Measurements from ENCODE around the gene LRFN5. TPM values are rescaled to one million over a fixed set of nuclear protein-coding genes. Genes with fewer than 3 reads are reported as not detected.

The LRFN5 gene
- total and polyA plus RNA-seq, 2 of the 8 experiments (the other 6 are each of a cell fraction or from before 2014, with no cell fraction given) = 0.85 to 4.7 TPM

GRCh38 chr14:41824441-41824840, 217.8 kb downstream of the LRFN5 start:
- no peak overlapping the region for H3K9ac ChIP-seq (replicated peaks in 1 of 4; ENCODE audit: extremely low read depth in 1 of 4, low read depth in 3 of 4, low read length in 3 of 4)
- H3K27me3 ChIP-seq (replicated peaks in 1 of 4; ENCODE audit: control insufficient read depth in 3 of 4, extremely low read depth in 1 of 4, insufficient read depth in 3 of 4, low read length in 3 of 4) = no peaks in the 10 kb centered on the region
- no peak overlapping the region for H3K4me2 ChIP-seq (ENCODE audit: insufficient read depth in 1 of 2, low read depth in 2 of 2, low read length in 2 of 2)
- no peak overlapping the region for H2BK120ac ChIP-seq (replicated peaks; ENCODE audit: low read depth, low read length)
- no peak overlapping the region for H2BK20ac ChIP-seq (ENCODE audit: low read length)
- no peaks in the 10 kb centered on the region for H4K20me1 ChIP-seq (replicated peaks in 1 of 2; ENCODE audit: control insufficient read depth in 1 of 2, insufficient read depth in 2 of 2, low read length in 2 of 2)
- H4K8ac ChIP-seq (ENCODE audit: extremely low read depth, insufficient read depth, low read length) = no peak overlapping the region; the same call in 1 of the 2 replicates
- H3K79me2 ChIP-seq (ENCODE audit: control insufficient read depth in 1 of 2, insufficient read depth in 2 of 2, low read length in 2 of 2) = no peaks in the 10 kb centered on the region
- FAIRE-seq (no peak), DNase-seq (ENCODE audit: low read depth in 1 of 2, low spot score in 2 of 2) (no peak)
- no peaks in the 10 kb centered on the region for H3K36me3 ChIP-seq (ENCODE audit: control insufficient read depth in 2 of 4, insufficient read depth in 4 of 4, low read length in 3 of 4)
- H2AFZ ChIP-seq (ENCODE audit: low read length) = peak overlapping the region; percentile 83; the same call in 1 of the 2 replicates
- no peaks in the 10 kb centered on the region for H3K23me2 ChIP-seq (ENCODE audit: low read depth, low read length)
- no peak overlapping the region for H4K91ac ChIP-seq (replicated peaks; ENCODE audit: insufficient read length, low read length)
- TF ChIP-seq YY1 (IDR thresholded peaks at IDR 0.05; ENCODE audit: low read depth, low read length) (no peak), RNF2 (IDR thresholded peaks at IDR 0.05; ENCODE audit: borderline replicate concordance, low read depth, low read length, missing control alignments, poor library complexity, severe bottlenecking) (no peak), RAD21 (IDR thresholded peaks at IDR 0.05 in 1 of 2, conservative IDR thresholded peaks at IDR 0.05 in 1 of 2; ENCODE audit: low read depth in 2 of 2, low read length in 2 of 2) (peak; percentile 10 to 27; a peak in 3 of 4 replicates), FOSL1 (IDR thresholded peaks at IDR 0.05; ENCODE audit: insufficient read depth, low read depth, low read length) (no peak), SAP30 (IDR thresholded peaks at IDR 0.05; ENCODE audit: insufficient read depth, insufficient replicate concordance, low read length) (no peak), CTCF (IDR thresholded peaks at IDR 0.05; ENCODE audit: control extremely low read depth in 1 of 3, insufficient read depth in 1 of 3, low read depth in 1 of 3, low read length in 3 of 3) (peak in 1 of 3 experiments; percentile 46; a peak in 2 of 4 replicates), RBBP5 (IDR thresholded peaks at IDR 0.05; ENCODE audit: borderline replicate concordance, low read depth, low read length) (no peak)
- no peaks in the 10 kb centered on the region for H3K4me1 ChIP-seq (replicated peaks in 1 of 4; ENCODE audit: control insufficient read depth in 3 of 4, insufficient read depth in 4 of 4, low read length in 3 of 4)
- no peak overlapping the region for H3K27ac ChIP-seq (ENCODE audit: low read depth, low read length)
- H3K4me3 ChIP-seq (ENCODE audit: extremely low read depth in 1 of 4, insufficient read depth in 2 of 4, low read depth in 3 of 4, low read length in 4 of 4) = no peak overlapping the region
- no peak overlapping the region for H2BK15ac ChIP-seq (ENCODE audit: low read length)
- no peak overlapping the region for H2BK12ac ChIP-seq (ENCODE audit: low read depth, low read length)
- H2AK5ac ChIP-seq (ENCODE audit: low read depth, low read length) = no peak overlapping the region
- H3K9me3 ChIP-seq (ENCODE audit: insufficient read depth in 2 of 2, low read depth in 1 of 2, low read length in 1 of 2) = peaks cover 0 to 8% of the 10 kb centered on the region in 2 experiments; a peak in 1 of 4 replicates
- WGBS, 2 experiments (ENCODE audit: extremely low coverage in 1 of 2, insufficient coverage in 1 of 2, insufficient read length in 1 of 2, insufficient replicate concordance in 2 of 2, low coverage in 1 of 2, low lambda C conversion rate in 2 of 2, missing lambda C conversion rate in 1 of 2) = 96% methylated on average over 2 of the region's 2 CpGs; no CpG with 5 or more reads in 1 of the 2 experiments
- H3K79me1 ChIP-seq (ENCODE audit: low read depth, low read length) = no peaks in the 10 kb centered on the region
- H3K4ac ChIP-seq (replicated peaks; ENCODE audit: insufficient read length, low read depth, low read length) = no peak overlapping the region
- no peak overlapping the region for H4K5ac ChIP-seq (ENCODE audit: insufficient read length, low read depth, low read length)
- CTCF ChIA-PET (ENCODE audit: partially characterized antibody) = interaction anchor here (0.7 to 1.5 kb wide), 14 partner anchors 9 to 260 kb away, joined by 3 to 4 read pairs (median 3); partner anchors contain the start of gene LRFN5
- no peak overlapping the region for H3K56ac ChIP-seq (replicated peaks; ENCODE audit: insufficient read length, low read depth, low read length)
- no peak overlapping the region for H3K23ac ChIP-seq (ENCODE audit: insufficient read length)
- POLR2A ChIA-PET (ENCODE audit: partially characterized antibody) = no interaction called here
- H2BK5ac ChIP-seq (ENCODE audit: low read depth, low read length) = no peak overlapping the region
- H3K14ac ChIP-seq (ENCODE audit: insufficient read length) = no peak overlapping the region
- no peak overlapping the region for H3K18ac ChIP-seq (ENCODE audit: extremely low read depth, low read length)

Data from H1 (cell line).